ENCODE data around the gene FXYD6. TPM values are rescaled to one million over a fixed set of nuclear protein-coding genes. Genes with fewer than 3 reads are reported as not detected.

FXYD6 gene
- total and polyA plus RNA-seq, 9 of the 15 experiments (the other 6 are each of a cell fraction or from before 2014, with no cell fraction given) = 0.07 to 0.35 TPM; not detected in 7

DNA sequence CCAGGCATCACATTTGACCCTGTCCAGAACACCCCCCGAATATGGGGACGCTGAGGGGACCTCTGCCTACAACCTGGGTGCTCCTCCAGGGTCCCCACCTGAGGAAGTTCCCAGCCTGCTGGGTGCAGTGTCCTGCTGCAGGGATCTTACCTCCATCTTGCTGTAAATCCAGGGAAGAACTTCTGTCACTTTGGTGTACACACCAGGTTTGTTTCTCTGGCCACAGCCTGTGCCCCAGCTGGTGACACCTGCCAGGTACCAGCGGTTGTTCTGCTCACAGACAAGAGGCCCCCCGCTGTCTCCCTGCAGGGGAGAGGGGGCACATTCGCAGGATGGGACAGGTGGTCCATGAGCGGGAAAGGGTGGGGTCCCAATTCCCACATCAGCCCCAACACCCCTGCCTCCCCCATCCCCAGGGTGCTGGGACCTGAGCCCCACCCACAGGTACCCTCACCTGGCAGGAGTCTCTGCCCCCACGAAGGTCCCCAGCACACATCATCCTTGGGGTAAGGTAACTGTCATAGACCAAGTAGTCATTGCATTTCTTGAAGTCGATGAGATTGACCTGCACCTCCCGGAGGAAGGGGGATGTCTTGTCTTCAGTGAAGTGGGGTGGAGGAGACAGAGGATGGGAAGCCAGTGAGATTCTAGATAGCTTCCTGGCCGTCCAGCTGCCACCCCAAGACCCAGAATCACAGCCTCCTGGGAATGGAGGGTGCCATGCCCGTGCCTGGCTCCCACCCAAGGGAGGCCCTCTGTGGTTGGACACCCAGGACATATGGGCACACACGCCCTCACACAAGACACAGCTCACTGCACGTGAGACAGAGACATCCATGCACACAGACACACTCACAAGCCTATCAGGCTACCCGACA, 27.3 kb upstream of the FXYD6 start:
- POLR2A ChIA-PET = interaction anchor here (0.6 kb wide), 2 partner anchors 7 to 150 kb away, joined by 3 to 4 read pairs; no protein-coding TSS in a partner anchor
- Histone ChIP-seq H3K79me2 (ENCODE audit: control insufficient read depth, insufficient read depth, low read length) (peaks cover 8% of the 10 kb centered on the region; the same call in 2 of the 3 replicates), H3K9me1 (ENCODE audit: control insufficient read depth, insufficient read depth, low read length) (no peaks in the 10 kb centered on the region), H3K4me2 (ENCODE audit: insufficient read depth, low read length) (no peak overlapping the region), H2AFZ (ENCODE audit: low read depth, low read length) (no peak overlapping the region), H4K20me1 (replicated peaks; ENCODE audit: control insufficient read depth, insufficient read depth, low read length) (no peaks in the 10 kb centered on the region; the same call in 1 of the 2 replicates), H3K9me3 (replicated peaks; ENCODE audit: control insufficient read depth, insufficient read depth, low read depth, low read length) (no peaks in the 10 kb centered on the region), H3K4me3 (no peak overlapping the region), H3K36me3 (ENCODE audit: control insufficient read depth, insufficient read depth, low read length) (no peaks in the 10 kb centered on the region), H3K27me3 (ENCODE audit: control insufficient read depth in 2 of 2, insufficient read depth in 2 of 2, low read length in 2 of 2) (peaks cover 16 to 32% of the 10 kb centered on the region in 2 experiments; a peak in 4 of 5 replicates), H3K9ac (ENCODE audit: insufficient read depth in 1 of 2, low read depth in 2 of 2, low read length in 2 of 2) (no peak overlapping the region), H3K4me1 (replicated peaks in 1 of 2; ENCODE audit: control insufficient read depth in 2 of 2, insufficient read depth in 2 of 2, low read length in 2 of 2) (peaks cover 16% of the 10 kb centered on the region in 2 experiments; a peak in 4 of 5 replicates), H3K27ac (ENCODE audit: extremely low read depth, low read depth, low read length) (no peak overlapping the region)
- ATAC-seq = no peak
- no peak for DNase-seq (ENCODE audit: extremely low read depth in 1 of 4, low spot score in 3 of 4)
- WGBS (ENCODE audit: insufficient coverage, low coverage, missing lambda C conversion rate) = 14% methylated on average over 13 of the region's 14 CpGs
- BruUV-seq (replicated peaks) = no TSS peak
- CTCF ChIA-PET (ENCODE audit: low intra/inter-chr PET ratio) = interaction anchor here (0.8 to 1.9 kb wide), 2 partner anchors 60 to 85 kb away, joined by 3 to 7 read pairs; no protein-coding TSS in a partner anchor
- no peak for TF ChIP-seq IRF2 (CRISPR knock-in tag; IDR thresholded peaks at IDR 0.05)
- no peak for FAIRE-seq
- intact Hi-C loops (cut with micrococcal nuclease) = loop anchor here (1.0 kb wide), 1 partner anchor 59 kb away; no protein-coding TSS in a partner anchor
- in situ Hi-C loops (cut with MboI) = no loop called here

Data from K562 (cell line).